ENCODE data around the gene TMC3.

The TMC3 gene

DNA sequence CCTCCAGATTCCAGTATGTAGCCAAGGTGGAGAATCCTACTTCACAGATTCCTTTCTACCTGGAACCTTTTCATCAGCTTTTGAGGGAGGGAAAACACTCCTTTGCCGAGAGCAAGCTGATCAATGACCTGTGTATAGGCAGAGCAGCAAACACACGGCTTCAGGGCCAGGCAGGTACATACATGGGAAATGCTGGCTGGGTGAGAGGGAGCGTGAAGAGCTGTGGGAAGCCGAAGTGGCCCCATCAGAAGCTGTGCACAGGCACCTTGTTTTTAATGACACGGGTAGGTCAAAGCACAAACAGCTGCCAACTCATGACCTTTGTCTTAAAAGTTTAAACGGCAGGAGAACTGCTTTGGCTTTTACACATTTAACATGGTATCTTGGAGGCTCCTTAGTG lies 75.4 kb downstream of the TMC3 start:
- Histone ChIP-seq H3K4me1 (ENCODE audit: control insufficient read depth, insufficient read depth, low read length) (peaks cover 5% of the 10 kb centered on the region), H3K9ac (ENCODE audit: low read length in 2 of 2) (no peak overlapping the region), H3K36me3 (ENCODE audit: control insufficient read depth in 2 of 2, insufficient read depth in 2 of 2, low read length in 2 of 2) (peaks cover 0 to 2% of the 10 kb centered on the region in 2 donors), H3K27me3 (ENCODE audit: control insufficient read depth in 1 of 2, insufficient read depth in 2 of 2, low read length in 2 of 2) (peaks cover 0 to 2% of the 10 kb centered on the region in 2 donors), H3K4me3 (ENCODE audit: low read length in 2 of 2) (peak overlapping the region in 1 of 2 donors; percentile 15), H3K9me3 (ENCODE audit: control insufficient read depth in 2 of 2, low read length in 2 of 2) (no peaks in the 10 kb centered on the region), H3K27ac (ENCODE audit: low read length) (no peak overlapping the region)

DNA sequence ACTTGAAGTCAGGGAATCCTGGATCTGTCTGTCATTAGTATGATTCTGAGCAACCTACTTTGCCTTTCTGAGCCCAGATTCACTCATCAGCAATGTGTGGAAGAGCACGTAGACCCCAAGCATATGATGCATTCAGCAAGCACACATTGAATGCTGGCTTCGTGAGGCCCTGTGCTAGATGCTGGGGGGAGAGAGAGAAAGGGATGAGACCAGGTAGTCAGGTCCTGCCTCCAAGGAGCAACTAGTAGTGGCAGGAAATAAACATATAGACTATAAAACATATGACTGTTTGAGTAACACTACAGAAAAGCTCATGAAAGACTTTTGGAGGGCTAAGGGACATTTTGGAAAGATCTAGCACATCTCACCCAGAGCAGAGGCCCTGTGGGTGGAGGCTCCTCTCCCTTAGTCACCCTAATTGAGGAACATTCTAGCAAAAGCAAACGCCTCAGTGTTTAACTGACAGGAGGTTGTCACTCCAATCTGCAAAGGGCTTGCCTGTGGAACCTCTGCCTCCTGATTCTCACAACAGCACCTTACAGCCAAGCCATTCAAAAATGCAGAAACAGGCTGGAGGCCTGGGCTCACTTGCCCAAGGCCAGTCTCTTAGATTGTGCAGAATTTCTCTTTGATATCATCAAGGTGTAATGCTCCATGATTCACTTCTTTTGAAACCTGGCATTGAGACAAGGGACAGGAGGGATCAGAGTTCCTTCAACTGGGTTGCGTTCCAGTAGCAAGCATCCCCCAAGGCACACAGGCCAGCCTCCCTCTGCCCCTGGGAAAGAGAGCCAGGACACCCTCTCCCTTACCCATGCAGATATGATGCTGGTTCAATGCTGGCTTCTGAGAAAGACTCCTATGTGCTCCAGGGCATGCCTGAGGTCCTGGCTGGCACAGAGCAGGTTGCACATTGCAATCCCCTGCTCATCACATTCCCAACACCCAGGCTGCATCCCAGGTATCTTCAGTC lies 76.1 kb downstream of the TMC3 start:
- peaks cover 0 to 2% of the 10 kb centered on the region in 2 donors for H3K36me3 ChIP-seq (ENCODE audit: control insufficient read depth in 2 of 2, insufficient read depth in 2 of 2, low read length in 2 of 2)
- H3K27ac ChIP-seq (ENCODE audit: low read length) = no peak overlapping the region
- peak overlapping the region in 1 of 2 donors; percentile 49 for H3K4me3 ChIP-seq (ENCODE audit: low read length in 2 of 2)

DNA sequence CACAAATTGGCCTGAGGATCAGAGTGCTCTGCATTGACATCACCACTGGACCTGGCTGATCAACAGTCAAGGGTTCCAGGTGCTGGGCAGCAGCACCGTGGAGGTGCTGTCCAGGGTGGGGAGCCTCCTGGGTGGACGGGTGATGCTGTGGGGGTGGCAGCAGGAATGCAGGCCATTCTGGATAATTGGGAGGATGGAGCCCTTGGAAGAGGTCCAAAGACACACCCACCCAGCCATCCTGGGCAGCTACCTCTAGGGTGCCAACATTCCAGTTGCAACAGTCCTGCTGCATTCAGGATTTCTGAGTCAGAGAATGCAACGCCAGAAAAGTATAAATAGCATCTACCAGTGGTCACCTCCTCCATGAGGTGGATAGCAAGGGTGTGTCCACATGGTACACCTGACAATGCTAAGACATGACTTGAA lies 76.9 kb downstream of the TMC3 start:
- Histone ChIP-seq H3K27me3 (ENCODE audit: control insufficient read depth in 1 of 2, insufficient read depth in 2 of 2, low read length in 2 of 2) (peaks cover 0 to 2% of the 10 kb centered on the region in 2 donors), H3K36me3 (ENCODE audit: control insufficient read depth in 2 of 2, insufficient read depth in 2 of 2, low read length in 2 of 2) (no peaks in the 10 kb centered on the region), H3K4me1 (ENCODE audit: control insufficient read depth, insufficient read depth, low read length) (peaks cover 5% of the 10 kb centered on the region), H3K9me3 (ENCODE audit: control insufficient read depth in 2 of 2, low read length in 2 of 2) (no peaks in the 10 kb centered on the region), H3K27ac (ENCODE audit: low read length) (peak overlapping the region; percentile 41), H3K9ac (ENCODE audit: low read length in 2 of 2) (peak overlapping the region in 1 of 2 donors; percentile 21), H3K4me3 (ENCODE audit: low read length in 2 of 2) (peak overlapping the region in 1 of 2 donors; percentile 49)

More for the DNA sequence above, 76.1 kb downstream of the TMC3 start:
- Histone ChIP-seq H3K9me3 (ENCODE audit: control insufficient read depth in 2 of 2, low read length in 2 of 2) (no peaks in the 10 kb centered on the region), H3K9ac (ENCODE audit: low read length in 2 of 2) (no peak overlapping the region), H3K27me3 (ENCODE audit: control insufficient read depth in 1 of 2, insufficient read depth in 2 of 2, low read length in 2 of 2) (peaks cover 0 to 2% of the 10 kb centered on the region in 2 donors), H3K4me1 (ENCODE audit: control insufficient read depth, insufficient read depth, low read length) (peaks cover 5% of the 10 kb centered on the region)

DNA sequence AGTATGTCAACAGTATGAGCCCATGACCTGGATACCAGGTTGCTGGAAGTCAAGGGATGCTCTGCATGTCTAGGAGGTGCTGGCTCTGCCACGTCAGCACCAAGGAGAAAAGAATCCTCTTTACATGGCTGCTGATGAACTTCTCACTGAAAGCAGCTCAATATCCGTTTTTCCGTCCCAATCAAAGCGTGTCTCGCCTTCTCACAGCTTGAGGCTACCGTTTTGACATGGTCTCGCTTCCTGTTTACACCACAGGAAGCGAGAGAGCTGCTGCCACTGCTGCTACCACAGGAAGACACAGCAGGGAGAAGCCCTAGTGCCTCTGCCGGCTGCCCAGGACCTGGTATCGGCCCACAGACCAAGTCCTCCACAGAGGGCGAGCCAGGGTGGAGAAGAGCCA lies 77.3 kb downstream of the TMC3 start:
- Histone ChIP-seq H3K9ac (ENCODE audit: low read length in 2 of 2) (no peak overlapping the region), H3K4me1 (ENCODE audit: control insufficient read depth, insufficient read depth, low read length) (peaks cover 5% of the 10 kb centered on the region), H3K9me3 (ENCODE audit: control insufficient read depth in 2 of 2, low read length in 2 of 2) (no peaks in the 10 kb centered on the region), H3K27ac (ENCODE audit: low read length) (peak overlapping the region; percentile 41), H3K4me3 (ENCODE audit: low read length in 2 of 2) (peak overlapping the region in 1 of 2 donors; percentile 49), H3K36me3 (ENCODE audit: control insufficient read depth in 2 of 2, insufficient read depth in 2 of 2, low read length in 2 of 2) (no peaks in the 10 kb centered on the region), H3K27me3 (ENCODE audit: control insufficient read depth in 1 of 2, insufficient read depth in 2 of 2, low read length in 2 of 2) (peaks cover 0 to 2% of the 10 kb centered on the region in 2 donors)

DNA sequence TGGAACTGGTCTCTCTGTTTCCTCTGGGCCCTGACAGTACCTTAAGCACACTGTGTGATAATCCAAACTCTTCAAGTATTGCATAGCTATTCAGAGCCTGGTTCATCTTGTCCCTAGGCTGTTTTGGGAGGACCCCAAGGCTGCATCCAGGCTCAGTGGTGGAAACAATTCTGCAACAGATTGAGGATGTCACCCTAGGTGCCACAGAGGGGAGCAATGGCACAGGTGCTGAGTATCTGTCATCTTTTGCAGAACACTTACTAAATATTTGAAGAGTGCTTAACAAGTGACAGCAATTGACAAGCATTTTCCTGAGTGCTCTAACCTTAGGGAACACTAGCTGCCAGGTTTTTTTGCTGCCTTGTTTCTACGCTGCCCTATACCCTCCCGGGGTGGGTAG lies 77.8 kb downstream of the TMC3 start:
- Histone ChIP-seq H3K9me3 (ENCODE audit: control insufficient read depth in 2 of 2, low read length in 2 of 2) (no peaks in the 10 kb centered on the region), H3K27ac (ENCODE audit: low read length) (no peak overlapping the region), H3K4me1 (ENCODE audit: control insufficient read depth, insufficient read depth, low read length) (peaks cover 5% of the 10 kb centered on the region), H3K27me3 (ENCODE audit: control insufficient read depth in 1 of 2, insufficient read depth in 2 of 2, low read length in 2 of 2) (peaks cover 0 to 2% of the 10 kb centered on the region in 2 donors), H3K36me3 (ENCODE audit: control insufficient read depth in 2 of 2, insufficient read depth in 2 of 2, low read length in 2 of 2) (no peaks in the 10 kb centered on the region), H3K4me3 (ENCODE audit: low read length in 2 of 2) (no peak overlapping the region), H3K9ac (ENCODE audit: low read length in 2 of 2) (no peak overlapping the region)

DNA sequence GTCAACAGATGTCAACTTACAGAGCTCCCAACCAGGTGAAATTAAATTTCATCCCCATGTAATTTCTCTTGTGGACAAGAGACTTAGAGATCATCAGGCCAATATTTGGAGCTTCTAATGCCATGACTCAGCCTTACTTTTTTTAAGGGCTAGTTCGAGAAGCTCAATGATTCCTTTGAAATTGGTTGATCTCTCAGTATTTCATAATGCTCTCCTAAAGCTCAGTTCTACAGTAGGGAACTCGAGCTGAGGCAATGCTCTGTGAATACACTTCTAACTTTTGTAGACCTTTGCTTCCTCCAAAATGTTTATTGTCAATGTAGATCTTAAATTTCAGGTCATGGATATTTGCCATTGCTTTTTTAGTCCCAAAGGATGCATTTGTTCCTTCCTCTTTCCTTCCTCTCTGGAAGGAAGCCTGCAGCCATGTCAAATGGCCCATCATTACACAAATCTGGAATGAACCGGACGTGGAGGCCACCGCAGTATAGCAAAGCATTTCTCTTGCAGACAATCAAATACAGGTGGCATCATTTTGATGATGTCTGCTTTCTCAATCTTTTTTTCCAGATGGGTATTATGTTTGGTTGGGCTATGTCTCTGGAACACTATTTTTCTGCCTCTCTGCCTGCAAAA lies 78.4 kb downstream of the TMC3 start:
- Histone ChIP-seq H3K4me1 (ENCODE audit: control insufficient read depth, insufficient read depth, low read length) (peaks cover 5% of the 10 kb centered on the region), H3K9ac (ENCODE audit: low read length in 2 of 2) (no peak overlapping the region), H3K4me3 (ENCODE audit: low read length in 2 of 2) (no peak overlapping the region), H3K9me3 (ENCODE audit: control insufficient read depth in 2 of 2, low read length in 2 of 2) (no peaks in the 10 kb centered on the region), H3K36me3 (ENCODE audit: control insufficient read depth in 2 of 2, insufficient read depth in 2 of 2, low read length in 2 of 2) (no peaks in the 10 kb centered on the region), H3K27me3 (ENCODE audit: control insufficient read depth in 1 of 2, insufficient read depth in 2 of 2, low read length in 2 of 2) (peaks cover 0 to 2% of the 10 kb centered on the region in 2 donors), H3K27ac (ENCODE audit: low read length) (no peak overlapping the region)

DNA sequence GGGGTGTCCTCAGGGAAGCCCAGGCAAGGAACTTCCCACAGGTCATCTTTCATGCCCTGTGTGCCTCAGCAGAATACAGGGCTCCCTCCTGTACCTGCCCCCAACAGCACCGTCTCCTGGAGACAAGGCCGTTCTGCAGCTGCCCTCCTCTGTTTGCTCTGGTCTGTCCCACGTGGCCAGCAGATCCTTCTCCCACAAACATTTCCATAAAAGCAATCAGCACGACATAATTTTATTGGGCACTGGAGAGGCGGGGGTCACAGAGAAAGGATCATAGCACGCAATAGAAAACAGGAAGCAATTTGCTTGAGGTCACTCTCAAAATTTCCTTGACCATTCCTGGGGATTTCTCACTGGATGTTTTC lies 79.5 kb downstream of the TMC3 start:
- Histone ChIP-seq H3K9ac (ENCODE audit: low read length in 2 of 2) (no peak overlapping the region), H3K27me3 (ENCODE audit: control insufficient read depth in 1 of 2, insufficient read depth in 2 of 2, low read length in 2 of 2) (peaks cover 0 to 2% of the 10 kb centered on the region in 2 donors), H3K27ac (ENCODE audit: low read length) (no peak overlapping the region), H3K9me3 (ENCODE audit: control insufficient read depth in 2 of 2, low read length in 2 of 2) (no peaks in the 10 kb centered on the region), H3K36me3 (ENCODE audit: control insufficient read depth in 2 of 2, insufficient read depth in 2 of 2, low read length in 2 of 2) (no peaks in the 10 kb centered on the region), H3K4me3 (ENCODE audit: low read length in 2 of 2) (no peak overlapping the region), H3K4me1 (ENCODE audit: control insufficient read depth, insufficient read depth, low read length) (peaks cover 5% of the 10 kb centered on the region)

DNA sequence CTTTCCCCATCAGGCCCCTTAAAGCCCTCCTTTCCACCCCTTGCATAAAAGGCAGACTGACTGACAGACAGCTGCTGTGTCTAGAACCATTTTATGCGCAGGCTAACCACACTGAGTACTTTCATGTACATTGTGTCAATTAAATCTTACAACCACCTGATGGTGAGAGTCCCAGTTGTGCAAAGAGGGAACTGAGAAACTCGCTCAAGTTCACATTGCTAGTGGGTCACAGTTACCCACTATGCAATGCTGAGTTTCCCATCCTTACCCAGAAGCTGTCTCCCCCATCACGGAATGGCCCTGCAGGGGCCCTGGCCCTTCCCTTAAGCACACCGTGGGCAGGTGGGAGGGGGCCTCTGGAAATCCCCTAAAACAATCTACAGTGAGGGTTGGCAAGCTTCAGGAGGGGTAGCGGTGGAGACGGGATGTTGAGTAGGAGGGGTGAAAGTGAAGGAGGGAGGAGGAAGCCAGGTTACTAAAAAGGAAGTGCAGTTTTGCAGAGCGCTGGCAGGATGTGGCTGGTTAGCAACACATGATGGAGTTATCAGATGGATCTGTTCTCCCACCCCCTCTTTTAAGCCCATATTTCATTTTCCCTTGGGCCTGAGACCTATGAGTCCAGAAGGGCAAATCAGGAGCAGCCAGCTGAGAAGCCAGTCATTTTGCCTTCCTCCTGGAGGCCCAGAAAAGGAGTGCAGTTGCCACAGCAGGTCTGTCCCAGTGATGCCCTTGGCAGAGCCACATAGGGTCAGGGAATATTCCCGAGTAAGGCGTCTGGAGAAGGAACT lies 80.1 kb downstream of the TMC3 start:
- Histone ChIP-seq H3K4me1 (ENCODE audit: control insufficient read depth, insufficient read depth, low read length) (peaks cover 5% of the 10 kb centered on the region), H3K9me3 (ENCODE audit: control insufficient read depth in 2 of 2, low read length in 2 of 2) (no peaks in the 10 kb centered on the region), H3K4me3 (ENCODE audit: low read length in 2 of 2) (no peak overlapping the region), H3K27me3 (ENCODE audit: control insufficient read depth in 1 of 2, insufficient read depth in 2 of 2, low read length in 2 of 2) (peaks cover 0 to 2% of the 10 kb centered on the region in 2 donors), H3K27ac (ENCODE audit: low read length) (no peak overlapping the region), H3K9ac (ENCODE audit: low read length in 2 of 2) (no peak overlapping the region), H3K36me3 (ENCODE audit: control insufficient read depth in 2 of 2, insufficient read depth in 2 of 2, low read length in 2 of 2) (no peaks in the 10 kb centered on the region)

DNA sequence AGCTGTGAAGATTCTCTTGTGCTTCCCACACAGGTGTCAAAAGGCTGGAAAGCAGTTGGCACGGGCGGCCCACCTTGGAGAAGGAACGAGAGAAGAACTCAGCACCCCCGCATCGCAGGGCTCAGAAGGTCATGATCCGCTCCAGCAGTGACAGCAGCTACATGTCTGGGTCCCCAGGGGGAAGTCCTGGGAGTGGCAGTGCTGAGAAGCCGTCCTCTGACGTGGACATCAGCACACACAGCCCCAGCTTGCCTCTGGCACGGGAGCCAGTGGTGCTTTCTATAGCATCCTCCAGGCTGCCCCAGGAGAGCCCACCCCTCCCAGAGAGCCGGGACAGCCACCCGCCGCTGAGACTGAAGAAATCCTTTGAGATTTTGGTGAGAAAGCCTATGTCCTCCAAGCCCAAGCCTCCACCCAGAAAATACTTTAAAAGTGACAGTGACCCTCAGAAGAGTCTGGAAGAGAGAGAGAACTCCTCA lies 81.5 kb downstream of the TMC3 start:
- Histone ChIP-seq H3K27ac (ENCODE audit: low read length) (no peak overlapping the region), H3K27me3 (ENCODE audit: control insufficient read depth in 1 of 2, insufficient read depth in 2 of 2, low read length in 2 of 2) (peaks cover 0 to 2% of the 10 kb centered on the region in 2 donors), H3K9me3 (ENCODE audit: control insufficient read depth in 2 of 2, low read length in 2 of 2) (no peaks in the 10 kb centered on the region), H3K4me3 (ENCODE audit: low read length in 2 of 2) (no peak overlapping the region), H3K9ac (ENCODE audit: low read length in 2 of 2) (no peak overlapping the region), H3K36me3 (ENCODE audit: control insufficient read depth in 2 of 2, insufficient read depth in 2 of 2, low read length in 2 of 2) (no peaks in the 10 kb centered on the region), H3K4me1 (ENCODE audit: control insufficient read depth, insufficient read depth, low read length) (peaks cover 5% of the 10 kb centered on the region)

DNA sequence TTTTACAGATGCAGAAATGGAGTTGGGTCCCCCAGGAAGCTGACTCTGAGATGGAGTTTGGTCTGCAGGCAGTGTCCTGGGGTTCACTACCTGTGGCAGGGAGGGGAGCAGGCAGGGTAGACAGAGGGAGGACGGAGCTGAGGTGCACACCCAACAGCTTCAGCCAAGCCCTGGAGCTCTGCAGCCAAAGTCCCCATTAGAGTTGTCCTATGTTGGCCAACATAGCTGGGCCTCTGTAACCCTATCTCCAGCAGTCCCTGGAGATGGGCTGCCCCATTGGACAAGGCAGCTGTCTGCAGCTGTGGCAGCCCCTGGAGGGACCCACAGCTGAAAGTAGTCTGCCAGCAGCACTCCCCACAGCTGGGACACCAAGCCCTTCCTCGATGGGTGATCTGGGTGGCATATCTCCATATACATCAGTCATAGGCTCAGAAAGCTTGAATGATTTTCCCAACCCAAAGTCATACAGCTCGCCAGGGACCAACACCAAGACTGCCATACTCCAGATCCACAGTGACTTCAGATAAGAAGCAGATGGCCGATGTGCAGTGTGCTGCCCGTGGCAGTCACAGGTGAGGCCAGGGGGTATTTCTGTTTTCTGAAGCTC lies 82.0 kb downstream of the TMC3 start:
- H3K27me3 ChIP-seq (ENCODE audit: control insufficient read depth in 1 of 2, insufficient read depth in 2 of 2, low read length in 2 of 2) = peaks cover 0 to 2% of the 10 kb centered on the region in 2 donors
- no peaks in the 10 kb centered on the region for H3K36me3 ChIP-seq (ENCODE audit: control insufficient read depth in 2 of 2, insufficient read depth in 2 of 2, low read length in 2 of 2)
- no peak overlapping the region for H3K9ac ChIP-seq (ENCODE audit: low read length in 2 of 2)
- peaks cover 5% of the 10 kb centered on the region for H3K4me1 ChIP-seq (ENCODE audit: control insufficient read depth, insufficient read depth, low read length)
- no peaks in the 10 kb centered on the region for H3K9me3 ChIP-seq (ENCODE audit: control insufficient read depth in 2 of 2, low read length in 2 of 2)
- no peak overlapping the region for H3K4me3 ChIP-seq (ENCODE audit: low read length in 2 of 2)
- no peak overlapping the region for H3K27ac ChIP-seq (ENCODE audit: low read length)
